ENCODE measurements around the gene LLGL2. TPM values are rescaled to one million over a fixed set of nuclear protein-coding genes. Genes with fewer than 3 reads are reported as not detected.

Gene LLGL2
- total RNA-seq, 2 experiments from 2014 or later = 10.6 to 13.1 TPM

DNA sequence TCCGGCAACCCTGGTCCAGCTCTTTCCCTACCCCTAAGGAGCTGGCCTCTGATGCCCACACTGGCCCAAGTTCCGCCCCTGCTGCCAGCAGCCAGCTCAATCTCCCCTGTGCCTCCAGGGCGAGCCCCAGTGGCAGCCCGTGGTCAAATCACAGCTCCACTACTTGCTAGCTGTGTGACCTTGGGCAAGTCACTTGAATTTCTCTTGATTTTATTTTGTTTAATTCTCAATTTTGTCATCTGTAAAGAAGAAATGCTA is 20.4 kb upstream of the LLGL2 start:
- ChIA-PET POLR2A (no interaction called here), CTCF (interaction anchor here (1.2 kb wide), 1 partner anchor 93 kb away, joined by 4 read pairs; no protein-coding TSS in a partner anchor)

DNA sequence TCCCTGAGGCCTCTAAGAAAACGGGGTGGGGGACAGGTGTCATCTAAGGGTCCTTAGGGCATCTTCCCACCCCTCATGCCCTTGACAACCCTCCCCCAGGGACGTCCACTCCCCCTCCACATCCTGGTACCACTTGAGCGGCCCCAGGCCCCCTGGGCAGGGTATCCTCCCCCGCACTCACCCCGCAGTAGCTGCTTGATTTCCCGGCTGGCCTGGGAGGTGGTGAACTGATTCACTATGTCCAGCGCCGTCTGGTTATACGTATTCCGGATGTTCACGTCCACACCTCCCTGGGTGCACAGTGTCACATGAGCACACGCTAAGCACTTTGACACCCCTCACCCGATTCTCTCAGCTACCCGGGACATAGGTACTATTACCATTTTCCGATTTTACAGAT is 19.9 kb upstream of the LLGL2 start:
- CTCF ChIA-PET = no interaction called here
- POLR2A ChIA-PET = no interaction called here

DNA sequence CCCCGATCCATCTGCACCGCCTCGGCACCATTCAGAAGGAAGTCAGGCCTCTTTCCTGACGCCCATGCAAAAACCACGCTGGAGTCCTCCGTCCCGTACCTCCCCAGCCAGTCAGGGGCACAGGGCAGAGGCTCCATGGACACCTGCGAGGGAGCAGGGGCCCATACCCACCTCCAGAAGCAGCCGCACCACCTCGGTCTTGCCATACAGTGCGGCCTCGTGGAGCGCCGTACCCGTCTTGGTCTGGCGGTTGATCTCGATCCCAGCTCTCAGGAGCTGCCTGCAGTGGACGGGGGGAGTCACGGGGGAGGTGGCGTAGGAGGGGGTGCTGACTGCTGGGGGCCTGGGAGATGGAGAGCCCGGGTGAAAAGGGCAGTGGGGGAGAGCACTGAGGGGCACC is 19.4 kb upstream of the LLGL2 start:
- CTCF ChIA-PET = no interaction called here
- POLR2A ChIA-PET = no interaction called here

DNA sequence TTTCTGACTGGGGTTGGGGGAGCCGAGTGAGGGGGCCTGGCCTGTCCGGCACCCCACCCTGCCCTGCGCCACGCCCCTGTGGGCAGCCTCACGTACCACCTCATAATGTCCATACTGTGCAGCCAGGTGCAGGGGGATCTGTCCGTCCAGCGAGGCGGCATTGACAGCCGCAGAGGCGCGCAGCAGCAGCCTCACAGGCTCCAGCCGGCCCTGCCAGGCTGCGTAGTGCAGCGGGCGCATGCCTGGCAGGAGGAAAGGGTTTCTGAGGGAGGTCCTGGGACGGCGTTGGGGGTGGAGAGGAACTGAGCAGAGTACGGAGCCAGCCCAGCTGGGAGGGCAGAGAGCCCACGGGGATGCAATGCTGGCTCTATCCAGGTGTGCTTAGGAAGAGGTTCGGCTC is 18.6 kb upstream of the LLGL2 start:
- ChIA-PET POLR2A (no interaction called here), CTCF (no interaction called here)

DNA sequence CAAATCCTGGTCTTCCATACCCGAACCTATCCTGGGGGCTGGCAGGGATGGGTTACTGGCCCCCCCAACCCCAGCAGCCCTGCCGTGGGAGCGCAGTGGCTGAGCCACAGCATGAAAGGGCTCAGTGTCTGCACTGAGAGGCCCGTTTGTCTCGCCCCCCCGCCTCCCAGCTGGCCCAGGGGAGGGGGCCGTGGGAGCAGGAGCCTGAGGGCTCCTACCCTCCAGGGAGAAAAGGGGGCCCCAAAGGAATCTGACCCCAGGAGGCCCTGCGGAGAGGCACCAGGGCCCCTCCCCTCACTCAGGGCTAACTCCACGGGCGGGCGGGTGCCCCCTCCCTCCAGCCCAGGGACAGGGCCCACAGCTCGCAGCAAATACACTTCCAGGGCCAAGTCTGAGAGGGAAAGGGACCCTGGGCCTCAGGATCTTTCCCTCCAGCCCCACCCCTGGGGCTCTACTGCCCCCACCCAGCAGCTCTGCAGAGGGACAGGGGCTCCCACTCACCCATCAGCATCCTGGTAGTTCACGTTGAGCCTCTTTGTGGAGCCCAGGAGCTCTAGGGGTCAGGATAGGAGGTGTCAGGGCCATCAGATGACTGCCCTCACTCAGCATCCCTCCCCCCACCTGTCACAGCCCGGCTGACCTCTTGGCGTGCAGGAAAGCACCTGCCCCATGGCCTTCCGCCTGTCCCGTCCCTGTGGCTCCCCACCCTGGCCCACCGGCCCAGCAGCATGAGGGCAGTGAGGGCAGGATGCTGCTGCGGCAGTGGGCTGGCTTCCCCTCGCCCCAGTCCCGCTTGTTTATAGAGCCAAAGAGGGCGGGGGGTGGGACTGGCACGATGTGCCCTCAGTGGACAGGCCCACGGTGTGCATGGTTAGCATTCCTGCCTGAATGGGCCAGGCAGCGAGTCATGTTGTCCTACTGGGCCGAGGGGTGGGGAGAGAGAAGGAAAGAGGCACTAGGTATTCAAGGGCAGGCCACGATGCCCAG is 17.5 kb upstream of the LLGL2 start:
- ChIA-PET CTCF (interaction anchor here (0.6 kb wide), 1 partner anchor 23 kb away, joined by 3 read pairs; no protein-coding TSS in a partner anchor), POLR2A (interaction anchor here (0.5 kb wide), 1 partner anchor 22 kb away, joined by 3 read pairs; no protein-coding TSS in a partner anchor)

DNA sequence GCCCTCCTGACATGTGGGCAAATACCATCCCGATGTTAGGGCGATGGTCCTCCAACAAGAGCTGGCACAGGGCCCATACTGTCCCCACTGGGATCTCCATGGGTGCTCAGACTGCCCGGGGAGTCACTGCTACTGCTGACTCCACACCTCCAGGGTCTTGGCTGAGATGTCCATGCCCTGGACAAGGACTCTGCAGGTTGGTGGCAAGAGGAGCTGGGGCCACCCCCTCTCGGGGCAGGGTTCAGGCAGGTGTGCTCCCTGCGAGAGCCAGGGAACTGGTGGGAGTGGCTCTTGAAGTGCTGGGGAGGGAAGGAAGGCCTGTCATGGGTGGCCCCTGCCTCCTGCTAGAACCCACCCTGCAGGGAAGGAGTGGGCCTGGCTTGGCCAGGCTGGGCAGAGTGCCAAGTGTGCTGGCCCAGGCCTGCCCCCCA is 16.6 kb upstream of the LLGL2 start:
- CTCF ChIA-PET = interaction anchor here (1.5 kb wide), 1 partner anchor 92 kb away, joined by 4 read pairs; no protein-coding TSS in a partner anchor
- POLR2A ChIA-PET = no interaction called here

DNA sequence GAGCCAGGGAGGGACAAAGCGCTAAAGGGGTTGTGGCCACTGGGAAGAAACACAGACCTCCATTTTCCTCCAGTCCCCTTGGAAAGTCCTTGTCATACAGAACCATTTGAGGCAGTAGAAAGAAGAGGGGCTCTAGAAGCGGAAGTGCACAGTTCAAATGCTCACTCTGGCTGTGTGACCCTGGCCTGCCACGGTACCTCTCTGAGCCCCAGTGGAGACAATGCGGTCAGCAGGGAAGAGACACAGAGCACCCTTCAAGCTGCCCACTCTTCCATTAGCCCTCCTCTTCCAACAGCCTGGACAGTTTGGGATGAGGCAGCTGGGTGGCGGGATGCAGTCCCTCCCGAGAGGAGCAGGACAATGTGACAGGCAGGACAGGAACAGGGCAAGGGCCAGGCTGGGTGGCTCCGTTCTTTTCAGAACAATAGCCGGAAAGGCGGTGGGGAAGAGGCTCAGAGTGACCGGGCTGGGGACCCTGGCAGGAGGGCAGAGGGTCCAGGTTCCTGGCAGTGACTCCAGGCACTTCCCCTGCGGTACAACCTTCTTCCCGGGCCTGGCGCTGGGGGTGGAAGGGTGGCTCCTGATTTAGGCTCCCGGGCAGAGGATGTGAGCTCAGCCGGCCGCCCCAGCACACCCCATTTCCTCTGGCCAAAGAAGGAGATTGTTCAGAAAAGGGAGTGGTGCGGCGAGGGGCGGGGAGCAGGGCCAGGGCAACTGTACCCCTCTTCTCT is 15.8 kb upstream of the LLGL2 start:
- CTCF ChIA-PET = interaction anchor here (1.5 kb wide), 1 partner anchor 92 kb away, joined by 4 read pairs; no protein-coding TSS in a partner anchor

DNA sequence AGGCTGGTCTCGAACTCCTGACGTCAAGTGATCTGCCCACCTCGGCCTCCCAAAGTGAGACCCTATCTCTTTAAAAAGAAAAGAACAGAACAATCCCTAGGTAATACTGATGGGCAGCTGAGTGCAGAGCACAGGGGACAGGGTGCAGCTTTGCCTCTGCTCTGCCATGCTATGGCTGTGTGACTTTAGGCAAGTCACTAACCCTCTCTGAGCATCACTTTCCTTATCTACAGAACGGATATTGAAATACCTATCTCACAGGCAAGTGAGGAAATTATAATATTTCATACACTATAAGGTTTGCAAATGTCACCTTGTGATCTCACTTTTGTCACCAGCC is 14.3 kb upstream of the LLGL2 start:
- CTCF ChIA-PET = no interaction called here
- POLR2A ChIA-PET = no interaction called here

More for the DNA sequence above, 15.8 kb upstream of the LLGL2 start:
- POLR2A ChIA-PET = no interaction called here

DNA sequence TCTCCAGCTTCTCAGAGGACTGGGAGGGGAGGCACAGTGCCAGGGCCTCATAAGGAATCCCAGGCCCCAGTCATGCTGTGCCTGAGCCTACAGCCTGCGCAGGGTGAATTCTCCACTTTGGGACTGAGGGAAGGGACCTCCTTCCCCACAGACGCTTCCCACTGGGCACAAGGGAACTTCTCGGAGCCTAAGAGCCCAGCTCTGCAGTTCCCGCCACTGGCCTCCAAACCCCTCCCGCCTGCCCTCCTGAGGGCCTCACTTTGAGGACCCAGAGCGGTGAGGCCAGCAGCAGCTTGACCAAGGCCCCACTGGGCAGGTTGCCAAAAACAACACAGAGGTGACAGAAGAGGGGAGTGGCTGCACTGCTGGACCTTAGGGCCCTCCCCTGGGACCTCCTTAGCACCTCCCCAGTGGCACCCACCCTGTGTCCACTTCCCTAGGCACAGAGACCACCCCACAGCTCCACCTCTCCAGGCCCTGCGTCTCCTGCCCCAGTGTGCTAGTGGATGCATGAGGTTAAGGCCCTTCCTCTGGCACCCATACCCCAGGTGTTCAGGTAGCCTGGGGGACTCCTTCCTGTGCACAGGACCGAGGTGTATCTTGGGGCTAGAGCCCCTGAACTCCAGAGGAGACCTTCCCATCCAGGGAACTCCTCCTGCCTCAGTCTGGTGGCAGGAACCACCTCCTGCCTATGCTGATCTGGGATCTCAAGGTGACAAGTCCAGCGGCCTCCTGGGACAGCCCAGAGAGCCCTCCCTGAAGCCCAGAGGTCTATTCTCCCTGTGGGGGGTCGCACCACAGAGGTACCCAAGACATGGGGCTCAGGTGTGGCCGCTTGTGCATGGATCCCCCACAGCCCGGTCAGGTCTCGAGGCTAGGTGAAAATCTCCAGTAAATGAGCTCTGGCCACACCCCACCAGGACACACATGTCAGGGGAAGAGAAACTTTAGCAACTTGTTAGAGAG is 13.6 kb upstream of the LLGL2 start:
- POLR2A ChIA-PET = no interaction called here

DNA sequence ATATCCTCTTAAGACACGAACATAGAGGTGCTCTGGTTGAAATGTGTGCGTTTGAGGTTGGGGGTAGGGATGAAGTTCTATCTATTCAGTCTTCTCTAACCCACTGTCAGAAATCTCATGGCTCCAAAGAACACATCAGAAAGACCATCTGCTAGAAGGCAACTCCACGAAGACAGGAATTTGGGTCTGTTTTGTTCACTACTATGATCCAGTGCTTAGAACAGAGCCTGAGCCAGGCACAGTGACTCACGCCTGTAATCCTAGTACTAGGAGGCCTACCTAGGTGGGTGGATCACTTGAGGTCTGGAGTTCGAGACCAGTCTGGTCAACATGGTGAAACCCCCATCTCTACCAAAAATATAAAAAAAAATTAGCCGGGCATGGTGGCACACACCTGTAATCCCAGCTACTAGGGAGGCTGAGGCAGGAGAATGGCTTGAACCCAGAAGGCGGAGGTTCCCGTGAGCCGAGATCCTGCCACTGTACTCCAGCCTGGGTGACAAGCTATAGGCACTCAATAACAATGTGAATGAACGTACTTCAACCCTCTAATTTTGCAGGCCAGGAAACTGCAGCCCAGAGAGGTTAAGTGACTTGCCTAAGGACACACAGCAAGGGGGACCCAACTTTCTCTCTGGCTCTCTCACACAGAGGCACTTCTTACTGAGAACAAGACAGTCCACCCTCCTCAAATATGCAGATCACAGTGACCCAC is 12.4 kb upstream of the LLGL2 start:
- CTCF ChIA-PET = interaction anchor here (0.6 to 1.0 kb wide), 2 partner anchors 120 to 211 kb away, joined by 3 read pairs; no protein-coding TSS in a partner anchor
- POLR2A ChIA-PET = no interaction called here

More for the DNA sequence above, 13.6 kb upstream of the LLGL2 start:
- CTCF ChIA-PET = interaction anchor here (1.0 kb wide), 1 partner anchor 121 kb away, joined by 3 read pairs; no protein-coding TSS in a partner anchor

DNA sequence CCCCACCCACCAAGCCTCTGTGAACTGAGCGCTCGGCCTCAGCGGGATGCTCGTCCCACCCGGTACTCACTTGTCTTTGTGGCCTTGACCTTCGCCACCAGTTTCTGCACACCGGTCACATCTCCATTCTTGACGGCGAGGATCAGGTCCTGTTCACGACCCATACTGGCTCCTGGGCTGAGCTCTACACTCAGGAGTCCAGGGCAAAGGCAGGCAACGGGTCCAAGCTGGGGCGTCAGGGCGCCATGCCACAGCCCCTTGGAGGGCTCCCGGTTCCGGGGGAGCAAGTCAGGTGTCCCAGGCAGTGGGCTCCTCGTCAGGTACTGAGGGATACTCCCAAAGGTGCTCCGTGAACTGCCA is 11.9 kb upstream of the LLGL2 start:
- POLR2A ChIA-PET = no interaction called here
- CTCF ChIA-PET = interaction anchor here (0.6 to 1.1 kb wide), 2 partner anchors 83 to 211 kb away, joined by 3 read pairs; no protein-coding TSS in a partner anchor

DNA sequence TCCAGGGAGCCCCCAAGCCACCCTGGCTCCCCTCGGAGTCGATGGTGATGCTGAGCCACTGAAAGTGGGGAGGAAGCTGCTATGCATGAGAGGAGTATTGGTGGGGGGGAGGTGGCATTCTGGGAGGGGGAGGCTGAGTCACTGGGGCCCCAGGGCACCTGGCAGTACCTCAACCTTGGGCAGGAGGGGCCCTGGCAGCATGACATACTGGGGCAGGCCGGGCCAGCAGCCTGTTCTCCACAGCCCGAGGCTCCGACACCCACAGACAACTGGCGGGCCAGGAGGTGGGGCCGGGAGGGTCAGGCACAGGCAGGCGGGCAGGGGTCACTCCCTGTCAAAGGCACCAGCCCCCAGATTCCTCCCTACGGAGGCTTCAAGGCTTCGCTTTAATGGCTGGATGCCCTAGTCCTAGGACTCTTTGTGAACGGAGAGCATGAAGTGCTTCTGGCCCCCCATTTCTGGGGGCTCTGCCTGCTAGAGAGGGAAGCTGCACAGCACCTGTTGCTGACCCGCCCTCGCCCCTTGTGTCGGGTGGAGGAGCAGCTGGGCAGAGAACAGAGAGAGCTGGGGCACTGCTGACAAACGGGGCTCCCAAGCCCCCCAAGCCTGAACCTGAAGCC is 11.1 kb upstream of the LLGL2 start:
- ChIA-PET CTCF (interaction anchor here (1.1 kb wide), 1 partner anchor 83 kb away, joined by 3 read pairs; no protein-coding TSS in a partner anchor), POLR2A (no interaction called here)

DNA sequence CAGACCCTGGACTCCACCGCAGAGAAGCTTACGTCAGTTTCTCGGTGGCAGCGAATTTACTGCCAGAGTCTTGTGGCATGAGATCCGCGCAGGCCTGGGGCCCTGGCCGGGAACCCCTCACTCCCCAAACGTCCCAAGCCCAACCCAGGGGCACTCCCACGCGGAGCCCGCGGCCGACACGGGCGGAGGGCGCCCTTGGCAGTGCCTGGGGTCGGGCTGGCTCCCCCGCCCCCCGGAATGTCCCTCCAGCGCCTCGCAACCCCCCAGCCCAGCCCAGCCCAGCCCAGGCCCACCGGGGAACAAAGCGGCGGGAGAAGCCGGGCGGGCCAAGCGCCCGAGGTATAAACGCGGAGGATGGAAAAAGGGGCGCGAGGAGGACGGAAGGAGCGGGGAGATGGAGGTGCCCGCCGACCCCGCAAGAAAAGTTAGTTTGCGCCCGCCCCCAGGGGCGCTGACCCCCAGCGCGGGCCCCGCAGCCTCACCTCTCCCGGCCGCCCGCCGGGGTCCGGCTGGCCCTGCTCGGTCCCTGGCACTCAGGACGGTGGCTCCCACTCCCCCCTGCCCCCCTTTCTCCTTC is 10.5 kb upstream of the LLGL2 start:
- CTCF ChIA-PET = interaction anchor here (1.1 kb wide), 1 partner anchor 84 kb away, joined by 3 read pairs; no protein-coding TSS in a partner anchor

DNA sequence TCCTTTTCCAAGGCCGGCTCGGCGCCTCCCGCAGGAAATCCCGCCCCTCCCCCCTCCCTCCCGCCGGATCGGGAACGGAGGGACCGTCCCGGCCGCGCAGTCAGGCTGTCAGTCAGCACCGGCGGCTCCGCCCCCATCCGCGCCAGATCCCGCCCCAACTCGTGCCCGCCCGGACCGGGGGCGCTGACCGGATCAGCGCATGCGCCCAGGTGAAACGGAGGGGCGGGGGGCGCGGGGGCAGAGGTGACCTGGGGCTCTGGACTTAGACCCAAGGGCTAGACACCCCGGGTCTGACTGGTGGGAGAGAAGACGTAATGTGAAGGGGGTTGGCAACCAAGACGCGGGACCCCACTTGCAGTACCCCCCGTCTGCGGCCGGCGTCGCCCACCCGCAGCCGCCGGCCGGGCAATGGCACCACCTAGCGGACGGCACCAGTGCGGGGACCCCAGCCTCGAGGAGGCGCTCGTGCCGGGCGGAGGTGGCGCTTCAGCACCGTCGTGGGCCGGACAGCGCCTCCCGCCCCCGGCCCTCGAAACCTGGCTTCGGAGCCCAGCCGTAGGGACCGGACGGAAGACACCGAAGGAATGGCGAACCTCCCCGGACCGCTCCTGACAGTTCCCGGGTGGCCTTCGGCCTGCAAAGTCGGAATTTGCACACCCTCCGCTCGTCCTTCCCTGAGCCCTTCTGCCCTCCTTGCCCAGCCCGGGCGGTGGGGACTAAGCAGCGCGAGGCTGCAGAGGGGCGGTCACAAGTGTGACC is 9.8 kb upstream of the LLGL2 start, which contains the start of gene CASKIN2:
Gene CASKIN2, minus strand, starts transcription at position 42 of the 759 bp plus-strand sequence. CDS start 1,733 bp downstream, outside the sequence.
- ChIA-PET CTCF (interaction anchor here (0.6 to 3.3 kb wide), 11 partner anchors 10 to 278 kb away, joined by 3 to 23 read pairs (median 5); partner anchors contain the start of genes LLGL2 and TMEM94), POLR2A (interaction anchor here (1.4 to 1.5 kb wide), 2 partner anchors 9 to 59 kb away, joined by 7 to 10 read pairs; partner anchors contain the start of genes LLGL2 and TMEM94)

More for the DNA sequence above, 10.5 kb upstream of the LLGL2 start:
- POLR2A ChIA-PET = no interaction called here

DNA sequence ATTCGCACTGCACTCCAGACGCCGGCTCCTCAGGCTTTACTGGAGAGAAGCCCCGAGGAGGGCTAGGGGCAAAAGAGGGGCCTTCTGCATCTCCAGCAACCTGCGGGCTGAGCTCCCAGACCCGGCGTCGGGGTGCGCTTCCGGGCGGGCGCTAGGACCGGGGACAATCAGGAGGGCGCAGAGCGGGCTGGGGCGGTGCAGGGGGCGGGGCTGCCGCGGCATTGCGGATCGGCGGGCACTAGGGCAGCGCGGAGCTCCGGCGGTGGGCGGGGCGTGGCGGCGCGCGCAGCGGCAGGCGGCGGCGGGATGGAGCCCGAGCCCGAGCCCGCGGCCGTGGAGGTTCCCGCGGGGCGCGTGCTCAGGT is 9.3 kb upstream of the LLGL2 start, which contains the start of gene TSEN54:
Gene TSEN54, plus strand, starts transcription at position 274 of the 364 bp plus-strand sequence. Its CDS starts 33 bp downstream, at position 307.
- POLR2A ChIA-PET = interaction anchor here (0.5 to 1.5 kb wide), 4 partner anchors 9 to 370 kb away, joined by 3 to 10 read pairs (median 6); partner anchors contain the start of genes LLGL2 and TMEM94
- CTCF ChIA-PET = interaction anchor here (0.6 to 3.3 kb wide), 13 partner anchors 10 to 387 kb away, joined by 3 to 23 read pairs (median 4); partner anchors contain the start of genes LLGL2, MIF4GD and TMEM94

DNA sequence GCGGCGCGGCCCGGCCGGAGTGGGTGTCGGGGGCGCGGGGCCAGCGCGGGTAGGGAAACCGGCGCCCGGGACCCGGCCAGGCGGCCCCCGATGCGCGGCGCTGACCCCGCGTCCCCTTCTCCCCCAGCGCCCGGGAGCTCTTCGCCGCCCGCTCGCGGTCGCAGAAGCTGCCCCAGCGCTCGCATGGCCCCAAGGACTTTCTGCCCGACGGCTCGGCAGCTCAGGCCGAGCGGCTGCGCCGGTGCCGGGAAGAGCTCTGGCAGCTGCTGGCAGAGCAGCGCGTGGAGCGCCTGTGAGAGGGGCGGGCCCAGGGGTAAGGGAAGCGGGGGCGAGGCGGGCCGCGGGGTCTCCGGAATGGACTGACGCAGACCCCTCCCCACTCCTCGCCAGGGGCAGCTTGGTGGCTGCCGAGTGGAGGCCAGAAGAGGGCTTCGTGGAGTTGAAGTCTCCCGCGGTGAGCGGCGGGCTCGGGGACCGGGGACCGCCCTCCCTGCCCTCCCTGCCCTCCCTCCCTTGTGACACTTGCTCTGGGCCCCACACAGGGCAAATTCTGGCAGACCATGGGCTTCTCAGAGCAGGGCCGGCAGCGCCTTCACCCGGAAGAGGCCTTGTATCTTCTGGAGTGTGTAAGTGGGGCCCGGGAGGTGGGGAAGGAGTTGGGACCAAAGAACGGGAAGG is 8.7 kb upstream of the LLGL2 start:
- CTCF ChIA-PET = interaction anchor here (0.6 to 3.3 kb wide), 14 partner anchors 9 to 386 kb away, joined by 3 to 23 read pairs (median 4); partner anchors contain the start of genes LLGL2, MIF4GD and TMEM94
- POLR2A ChIA-PET = interaction anchor here (0.5 to 1.5 kb wide), 4 partner anchors 8 to 369 kb away, joined by 3 to 10 read pairs (median 6); partner anchors contain the start of genes LLGL2 and TMEM94

Data from activated CD8-positive, alpha-beta memory T cell treated with anti-CD3 and anti-CD28 coated beads for 36 hours (primary cell).